Right kidney (tissue), 9 donors: ENCODE results near the gene FAM163A.
"Not testable (repeated sequence)": the region's sequence is repeated elsewhere in the genome, so short reads cannot be mapped to it uniquely, and the experiment has no call there.

Source experiments
- DNase-seq: peaks from one replicate; pipeline ENCODE4 v3.0.0-alpha.2; 2016
- long read RNA-seq, 8 donors: transcript quantifications; one replicate each; lab custom pipeline, GENCODE V29; 2026

Gene FAM163A
- long read RNA-seq, donor 1: 0 reads
- long read RNA-seq, donor 2: 0 reads
- long read RNA-seq, donor 3: 0 reads
- long read RNA-seq, donor 4: 0 reads
- long read RNA-seq, donor 5: 0 reads
- long read RNA-seq, donor 6: 0 reads
- long read RNA-seq, donor 7: 0 reads
- long read RNA-seq, donor 8: 0 reads

DNA sequence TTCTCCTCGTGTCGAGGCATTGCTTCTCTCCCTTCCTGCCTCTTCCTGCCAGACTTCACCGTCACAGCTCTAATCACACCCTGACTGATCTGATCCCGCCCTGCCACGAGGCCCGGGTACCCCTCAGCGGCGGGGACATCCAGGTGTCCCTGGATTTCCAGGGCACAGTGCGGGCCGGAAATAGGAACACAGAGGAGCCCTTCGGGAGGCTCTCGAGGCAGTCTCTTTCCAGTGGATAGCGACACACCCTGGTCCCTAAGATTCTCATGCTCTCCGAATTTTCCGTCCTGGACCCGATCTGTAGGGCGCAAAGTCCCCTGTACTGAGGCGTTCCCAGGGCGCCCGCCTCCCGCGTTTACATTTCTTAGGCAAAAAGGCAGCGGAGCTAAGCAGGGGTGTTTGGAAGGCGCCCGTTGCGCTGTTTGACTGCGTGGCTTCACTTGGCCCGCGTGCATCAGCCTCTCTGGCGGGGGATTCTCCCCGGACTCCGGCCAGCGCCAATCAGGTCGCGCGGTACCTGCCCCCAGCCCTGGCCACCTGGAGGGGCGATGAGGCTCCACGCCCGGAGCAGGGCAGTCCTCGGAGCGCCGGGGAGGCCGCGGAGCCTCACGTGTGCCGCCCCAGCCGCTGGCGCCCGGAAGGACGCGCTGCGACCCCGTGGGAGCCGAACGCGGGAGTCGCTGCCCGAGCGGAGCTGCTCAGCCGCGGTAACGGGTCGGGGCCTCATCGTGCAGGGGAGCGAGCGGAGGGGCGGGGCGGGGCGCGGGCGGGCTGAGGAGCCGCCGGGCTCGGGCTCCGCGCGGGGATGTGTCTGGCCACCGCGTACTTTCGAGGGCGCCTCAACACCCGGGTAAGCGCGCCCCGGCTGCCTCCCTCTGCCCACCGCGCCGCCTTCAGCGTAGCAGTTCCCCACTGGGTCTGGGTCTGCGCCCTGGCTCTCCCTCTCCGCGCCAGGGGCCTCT is at the start of gene FAM163A:
Gene FAM163A, plus strand, starts transcription at position 575 of the 962 bp plus-strand sequence. CDS start 69,807 bp downstream, outside the sequence.
- DNase-seq: peak; percentile 71

- DNase-seq: not testable (repeated sequence)
Observed at GRCh38 chr1:179694530-179694929, 48.6 kb upstream of the FAM163A start.

DNA sequence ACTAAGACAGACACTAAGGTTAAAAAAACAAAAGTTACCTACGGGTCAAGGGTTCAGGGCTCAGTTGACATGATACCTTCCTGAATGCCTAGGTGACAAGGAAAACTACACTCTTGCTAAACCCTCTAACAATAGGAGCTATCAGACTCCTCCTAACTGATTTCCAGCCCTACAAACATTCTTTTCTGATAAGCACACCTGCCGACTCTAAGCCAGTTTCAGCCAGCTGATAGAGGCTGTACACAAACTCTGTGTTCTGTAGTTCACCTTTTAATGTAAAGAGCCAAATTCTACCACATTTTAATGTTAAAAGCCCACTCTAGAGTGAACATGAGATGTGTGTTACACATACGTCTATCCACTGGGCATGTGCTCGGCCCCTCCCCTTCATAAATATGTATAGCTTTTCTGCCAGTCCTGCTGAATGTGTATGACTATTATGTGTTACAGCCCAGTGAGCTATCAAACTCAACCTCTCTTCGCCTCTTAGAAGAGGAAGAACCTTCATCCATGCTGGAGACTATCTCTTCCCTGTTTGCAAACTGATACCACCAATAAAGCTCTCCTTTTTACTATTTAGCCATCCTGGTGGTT is 40.0 kb upstream of the FAM163A start:
- no peak for DNase-seq

DNA sequence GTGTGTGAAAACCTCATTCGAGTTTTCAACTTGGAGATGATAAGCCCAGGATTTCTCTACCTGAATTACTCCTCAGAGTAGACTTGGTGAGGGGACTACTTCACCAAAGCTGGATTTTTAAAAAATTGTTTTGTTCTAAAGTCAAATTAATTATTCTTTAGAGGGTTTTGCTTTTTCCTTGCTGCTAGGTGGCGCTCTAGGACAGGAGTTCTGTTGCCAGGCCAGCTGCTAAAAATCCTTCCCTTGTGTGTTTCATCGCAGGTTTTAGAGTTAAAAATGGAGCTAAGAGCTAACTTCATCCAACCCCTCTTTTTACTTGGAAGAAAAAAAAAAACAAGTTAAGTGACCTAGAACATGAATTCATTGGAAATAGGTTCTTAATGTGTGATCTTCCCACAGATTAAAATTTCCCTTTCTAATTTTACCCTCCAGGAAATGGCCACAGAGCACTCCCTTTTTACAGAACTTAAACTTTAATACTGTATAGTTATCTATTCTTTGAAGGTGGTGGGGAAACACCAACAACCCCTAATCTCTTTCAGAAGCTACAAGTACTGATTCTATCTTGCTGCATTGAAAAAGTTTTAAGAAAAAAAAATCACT is 36.7 kb upstream of the FAM163A start:
- peak; percentile 28 for DNase-seq

DNA sequence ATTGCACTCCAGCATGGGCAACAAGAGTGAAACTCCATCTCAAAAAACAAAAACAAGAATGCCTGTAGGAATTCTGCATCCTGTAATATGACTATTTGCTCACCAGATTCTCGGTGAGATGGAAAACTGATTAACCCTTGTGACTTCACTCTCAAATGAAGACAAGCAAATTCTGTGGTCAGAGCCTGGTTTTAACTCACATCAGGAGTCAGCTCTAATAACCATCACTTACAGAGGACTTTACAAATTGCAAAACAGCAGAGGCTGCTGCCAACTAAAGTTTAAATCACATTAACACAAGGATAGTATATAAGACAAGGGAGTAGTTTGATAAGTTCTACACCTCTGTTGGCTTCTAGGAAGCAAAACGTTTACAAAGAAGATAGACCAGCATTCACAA is 35.7 kb upstream of the FAM163A start:
- DNase-seq: no peak

DNA sequence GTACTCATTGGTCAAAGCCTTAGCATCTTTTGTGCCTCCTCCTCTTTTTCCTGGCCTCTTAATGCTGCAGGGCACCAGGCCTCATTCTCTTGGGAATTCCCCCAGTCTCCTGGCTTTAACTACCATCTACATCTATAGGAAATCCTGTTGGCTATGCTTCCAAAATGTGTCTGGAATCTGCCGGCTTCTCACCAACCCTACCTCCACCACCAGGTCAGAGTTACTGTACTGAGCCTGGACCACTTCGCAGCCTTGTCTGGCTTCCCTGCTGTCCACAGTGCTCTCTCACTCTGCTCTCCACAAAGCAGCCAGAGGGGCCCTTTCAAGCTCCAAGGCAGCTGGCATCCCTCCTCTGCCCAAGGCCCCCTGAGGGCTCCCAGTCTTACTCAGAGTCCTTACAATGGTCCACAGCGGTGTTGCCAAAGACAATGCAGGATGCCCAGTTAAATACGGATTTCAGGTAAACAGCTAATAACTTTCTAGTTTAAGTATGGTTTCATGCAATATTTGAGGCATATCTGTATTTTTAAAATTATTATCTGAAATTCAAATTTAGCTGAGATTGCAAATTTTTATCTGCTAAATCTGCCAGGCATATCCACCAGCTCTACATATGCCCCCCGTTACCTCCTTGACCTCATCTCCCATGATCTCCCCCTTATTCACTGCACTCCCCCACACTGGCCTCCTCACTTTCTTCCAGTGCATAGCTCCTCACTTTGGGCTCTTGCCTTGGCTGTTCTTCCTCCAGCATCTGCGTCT is 34.5 kb upstream of the FAM163A start:
- no peak for DNase-seq

DNA sequence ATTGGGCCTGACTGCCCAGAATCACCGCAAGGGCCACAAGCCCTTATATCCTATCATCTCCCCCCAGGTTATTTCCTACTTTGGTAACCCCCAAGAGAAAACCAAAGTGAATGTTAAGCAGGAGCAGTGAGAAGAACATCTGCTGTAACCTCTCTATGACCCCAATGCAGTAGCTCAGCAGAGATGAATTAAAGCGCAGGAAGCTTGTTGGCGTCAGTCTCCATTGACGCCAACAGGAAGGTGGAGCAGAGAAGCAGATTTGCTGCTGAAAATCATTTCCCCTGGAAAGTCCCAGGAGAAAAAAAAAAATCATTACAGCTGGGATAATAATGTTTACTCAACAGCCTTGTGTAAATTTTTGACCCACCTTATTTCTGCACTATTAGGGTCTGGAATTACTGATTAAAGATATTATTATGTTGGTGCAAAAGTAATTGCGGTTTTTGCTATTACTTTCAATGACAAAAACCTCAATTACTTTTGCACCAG is 33.2 kb upstream of the FAM163A start:
- DNase-seq: no peak

DNA sequence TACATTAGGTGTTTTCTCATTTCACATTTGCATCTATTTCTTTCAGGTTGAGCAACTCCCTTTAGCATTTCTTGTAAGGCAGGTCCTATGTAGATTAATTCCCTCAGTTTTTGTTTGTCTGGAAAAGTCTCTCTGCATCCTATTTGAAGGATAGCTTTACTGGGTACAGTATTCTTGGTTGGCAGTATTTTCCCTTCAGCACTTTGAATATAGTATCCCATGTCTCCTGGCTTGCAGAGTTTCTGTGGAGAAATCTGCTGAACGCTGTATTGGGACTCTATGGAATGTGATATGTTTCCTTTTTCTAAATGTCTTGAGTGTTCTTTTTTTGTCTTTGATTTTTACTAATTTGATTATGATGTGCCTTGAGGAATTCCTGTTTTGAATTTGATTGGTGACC is 28.9 kb upstream of the FAM163A start:
- DNase-seq: no peak

- no peak for DNase-seq
Observed at GRCh38 chr1:179714623-179715022, 28.5 kb upstream of the FAM163A start.

DNA sequence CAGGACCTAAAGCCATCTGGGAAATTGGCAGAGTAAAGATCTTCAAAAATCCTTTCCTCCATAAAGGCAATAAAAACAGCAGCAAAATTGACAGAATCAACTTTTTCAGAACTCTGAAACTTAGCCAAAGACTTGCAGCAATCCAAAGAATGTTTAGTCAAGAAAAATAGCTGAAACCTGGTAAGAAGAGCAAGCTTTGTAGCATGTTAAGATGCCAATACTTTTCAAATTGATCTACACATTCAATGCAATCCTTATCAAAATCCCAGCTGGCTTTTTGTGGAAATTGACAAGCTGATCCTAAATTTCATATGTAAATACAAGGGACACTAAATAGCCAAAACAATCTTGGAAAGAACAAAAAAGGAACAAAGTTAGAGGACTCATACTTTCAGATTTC is 23.8 kb upstream of the FAM163A start:
- DNase-seq: no peak

GRCh38 chr1:179728271-179728670 is 14.8 kb upstream of the FAM163A start:
- no peak for DNase-seq

DNA sequence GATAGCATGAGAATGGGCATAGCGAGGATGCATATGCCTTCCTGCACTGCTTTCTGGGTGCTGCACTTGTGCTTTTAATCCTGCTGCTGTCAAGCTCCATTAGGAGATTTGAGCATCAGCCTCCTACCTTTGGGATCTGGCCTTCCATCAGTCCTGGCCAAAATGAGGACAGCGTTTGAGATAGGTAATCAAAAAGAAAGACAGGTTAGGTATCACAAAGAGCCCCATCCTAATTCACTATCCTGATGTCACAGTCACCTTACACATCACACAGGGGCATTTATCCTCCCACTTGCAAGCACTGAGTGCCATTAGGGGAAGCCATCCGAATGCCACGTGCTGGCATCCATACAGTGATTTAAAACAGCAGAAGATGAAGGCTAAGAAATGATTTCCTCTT is 13.2 kb upstream of the FAM163A start:
- DNase-seq: no peak

DNA sequence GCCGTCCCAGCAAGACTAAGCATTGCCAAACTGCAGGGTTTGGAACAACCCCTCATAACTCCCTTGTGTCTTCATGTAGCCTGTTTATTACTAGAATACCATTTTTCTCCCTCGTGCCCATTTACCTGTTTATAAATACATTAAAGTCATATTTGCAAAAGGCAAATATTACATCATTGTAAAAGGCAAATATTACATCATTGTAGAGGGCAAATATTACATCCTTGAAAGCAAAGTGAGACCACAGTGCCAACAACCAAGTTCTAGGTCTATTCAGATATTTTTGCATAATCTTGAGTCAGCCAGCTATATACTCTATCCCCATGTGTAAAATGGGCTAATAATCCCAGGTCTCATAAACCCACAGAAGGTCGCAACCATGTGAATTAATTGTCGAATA is 11.4 kb upstream of the FAM163A start:
- DNase-seq: no peak

DNA sequence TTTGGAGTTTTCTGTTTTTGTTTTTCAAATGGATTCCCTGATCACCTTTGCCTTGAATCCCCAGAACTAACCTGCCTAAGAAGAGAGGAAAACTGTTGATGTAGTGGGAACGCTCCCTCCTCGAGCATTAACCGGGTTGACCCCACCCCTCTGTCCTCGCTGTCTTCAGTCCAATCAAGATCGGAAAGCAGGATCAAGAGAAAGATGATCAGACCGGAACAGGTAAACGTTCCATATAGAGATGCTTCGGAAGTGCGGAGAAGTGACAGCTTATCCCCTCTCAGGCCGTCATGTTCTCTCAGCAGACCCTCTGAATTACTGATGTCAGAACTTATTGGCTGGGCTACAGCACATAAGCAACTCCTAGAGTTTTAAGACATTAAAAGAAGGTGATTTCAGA is 800 bp upstream of the FAM163A start:
- no peak for DNase-seq

DNA sequence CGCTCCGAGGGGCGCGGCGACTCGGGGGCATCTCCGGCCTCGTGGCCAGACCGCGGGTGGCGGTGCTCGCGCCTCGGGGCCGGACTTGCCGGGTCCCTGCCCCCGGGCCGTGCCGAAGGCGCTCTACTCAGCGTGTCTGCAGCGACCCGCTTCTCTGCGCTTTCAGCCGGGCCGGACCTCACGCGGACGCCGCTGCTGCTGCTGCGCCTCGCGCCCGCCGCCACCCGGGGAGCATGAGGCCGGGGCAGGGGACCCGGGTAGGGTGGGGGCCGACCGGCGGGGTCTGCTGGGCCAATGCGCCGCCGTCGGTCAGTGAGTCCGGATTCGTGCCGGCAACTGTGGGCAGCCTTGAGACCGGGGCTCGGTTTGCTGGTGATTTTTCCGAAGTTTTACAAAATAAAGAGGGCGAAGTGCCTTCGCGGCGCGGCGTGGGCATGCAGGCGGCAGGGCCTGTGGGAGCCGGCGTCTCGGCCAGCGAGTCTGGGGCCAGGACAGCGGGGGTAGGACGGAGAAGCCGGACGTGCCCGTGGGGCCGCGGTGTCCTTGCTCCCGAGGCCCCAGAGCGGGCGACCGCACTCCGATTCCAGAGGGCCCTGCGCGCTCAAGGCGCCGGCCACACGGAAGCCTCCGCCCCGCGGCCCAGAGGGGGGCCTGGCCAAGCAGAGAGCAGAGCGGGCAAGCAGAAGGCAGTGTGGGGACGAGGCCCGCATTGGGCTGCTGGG is 749 bp downstream of the FAM163A start:
- DNase-seq: peak; percentile 71

DNA sequence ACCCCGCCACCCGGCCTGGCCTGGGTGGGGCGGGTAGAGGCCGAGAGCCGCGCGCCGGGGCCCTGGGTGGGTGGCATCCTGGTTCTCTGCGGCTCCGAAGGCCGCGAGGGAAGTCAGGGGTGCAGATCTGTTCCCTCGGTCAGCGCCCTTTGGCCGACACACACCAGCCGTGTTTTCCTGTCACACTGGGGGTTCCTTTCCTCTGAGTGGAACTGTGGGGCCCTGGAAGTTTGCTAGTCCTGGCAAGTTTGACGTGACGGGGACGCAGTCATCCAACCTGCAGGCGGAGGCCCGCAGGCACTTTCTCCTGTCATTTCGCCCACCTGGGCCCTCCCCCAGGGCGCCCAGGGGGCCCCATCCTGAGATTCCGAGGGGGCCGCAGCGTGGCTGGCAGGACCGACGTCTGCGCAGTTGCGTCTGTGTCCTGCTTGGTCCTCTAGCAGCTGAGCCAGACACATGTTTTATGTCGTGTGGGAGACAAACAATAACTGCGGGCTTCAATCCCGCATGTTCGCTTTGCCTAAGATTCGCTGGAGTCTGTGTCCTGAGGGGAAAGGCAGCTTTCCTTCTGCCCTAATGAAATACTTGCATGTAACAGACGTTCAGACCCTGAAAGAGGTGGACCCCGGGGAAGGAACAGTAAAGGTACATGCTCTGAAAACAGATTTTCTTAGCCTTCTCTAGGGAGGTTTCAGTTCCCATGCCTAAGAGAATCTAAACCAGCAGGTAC is 1.5 kb downstream of the FAM163A start:
- no peak for DNase-seq

GRCh38 chr1:179745131-179745611 is 2.1 kb downstream of the FAM163A start:
- no peak for DNase-seq

DNA sequence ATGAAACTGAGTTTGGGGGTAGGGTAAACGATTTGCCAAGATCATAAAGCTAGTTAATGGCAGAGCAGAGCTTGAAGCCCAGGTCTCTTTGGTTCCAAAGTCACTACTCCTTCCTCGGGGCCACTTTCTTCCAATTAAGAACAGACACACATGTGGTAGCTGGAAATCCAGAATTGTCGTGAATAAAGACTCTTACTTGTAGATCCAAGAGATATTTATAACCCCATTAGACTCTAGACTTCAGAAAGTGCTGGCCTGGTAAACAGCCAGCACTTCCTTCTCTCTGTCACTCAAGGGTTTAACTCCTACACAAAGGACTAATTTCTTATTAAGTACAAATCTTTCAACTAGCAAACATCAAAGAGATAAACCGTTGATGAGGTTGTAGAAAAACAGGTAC is 2.7 kb downstream of the FAM163A start:
- DNase-seq: no peak

GRCh38 chr1:179747611-179748010 is 4.5 kb downstream of the FAM163A start:
- no peak for DNase-seq

DNA sequence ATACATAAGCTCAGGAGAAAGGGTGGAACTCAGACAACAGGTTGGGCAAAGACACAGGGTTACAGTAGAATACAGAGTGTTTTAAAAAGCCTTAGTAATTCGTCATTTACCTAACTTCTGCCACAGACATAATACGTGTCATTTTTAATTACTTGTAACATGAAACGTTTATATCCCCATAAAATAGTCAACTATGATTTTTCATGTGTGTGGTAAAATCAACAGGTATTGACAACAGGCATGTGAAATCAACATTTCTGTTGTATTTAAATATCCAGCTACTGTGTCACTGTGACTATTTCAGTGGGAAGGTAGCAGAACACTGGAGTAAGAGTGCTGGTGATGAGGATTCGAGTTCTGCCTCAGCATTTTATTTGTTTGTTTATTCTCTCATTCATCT is 5.7 kb downstream of the FAM163A start:
- DNase-seq: no peak

DNA sequence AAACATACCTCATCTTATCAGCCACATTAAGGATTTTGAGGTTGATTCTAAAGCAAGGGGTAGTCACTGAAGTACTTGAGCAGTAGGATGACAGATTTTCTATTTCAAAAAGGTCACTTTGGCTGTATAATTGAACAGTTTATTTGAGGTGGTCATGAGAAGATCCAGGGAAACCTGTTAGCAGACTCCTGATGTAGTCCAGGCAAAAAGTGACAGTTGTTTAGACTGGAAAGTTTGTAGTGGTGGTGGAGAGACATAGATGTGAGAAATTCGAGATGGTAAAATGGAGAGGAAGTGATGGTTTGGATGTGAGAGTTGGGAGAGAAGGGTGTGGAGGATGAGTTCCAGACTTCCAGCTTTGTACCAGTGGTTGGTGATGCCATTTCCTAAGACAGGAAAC is 7.5 kb downstream of the FAM163A start:
- DNase-seq: no peak
